ENCODE measurements around the gene LTBP3. TPM values are rescaled to one million over a fixed set of nuclear protein-coding genes. Genes with fewer than 3 reads are reported as not detected.

Gene LTBP3
- total RNA-seq, 2 experiments from 2014 or later, result 11.2 to 13.8 TPM

GRCh38 chr11:65491614-65492386 lies 66.4 kb downstream of the LTBP3 start:
- Histone ChIP-seq H3K36me3 (ENCODE audit: insufficient read depth, low read length) (no peaks in the 10 kb centered on the region), H3K4me1 (ENCODE audit: insufficient read depth, low read length, poor library complexity, severe bottlenecking) (peaks cover 96% of the 10 kb centered on the region), H3K9me2 (ENCODE audit: insufficient read depth, low read length) (no peaks in the 10 kb centered on the region), H4K20me1 (ENCODE audit: insufficient read depth, low read length) (no peaks in the 10 kb centered on the region), H3K27ac (ENCODE audit: low read depth, low read length, poor library complexity, severe bottlenecking) (peak overlapping the region; percentile 81), H3K79me2 (ENCODE audit: insufficient read depth, low read depth, low read length) (peaks cover 20% of the 10 kb centered on the region; the same call in 1 of the 2 replicates), H2AFZ (ENCODE audit: low read length) (peak overlapping the region; percentile 73; the same call in 1 of the 2 replicates), H3K9me3 (ENCODE audit: low read length) (no peaks in the 10 kb centered on the region), H3K4me3 (ENCODE audit: low read depth, low read length, poor library complexity, severe bottlenecking) (peak overlapping the region; percentile 6), H3K4me2 (ENCODE audit: low read length) (peak overlapping the region; percentile 61)
- peak; percentile 64 for DNase-seq (ENCODE audit: low spot score)
- intact Hi-C loops (cut with micrococcal nuclease; ENCODE audit: unreplicated experiment), result no loop called here
- ChIA-PET CTCF (ENCODE audit: unreplicated experiment) (interaction anchor here (3.1 kb wide), 1 partner anchor 13 kb away, joined by 15 read pairs; no protein-coding TSS in a partner anchor), POLR2A (interaction anchor here (0.6 to 11.1 kb wide), 9 partner anchors 8 to 110 kb away, joined by 3 to 199 read pairs (median 6); partner anchors contain the start of genes MALAT1 and NEAT1)
- no TSS peak for BruUV-seq (replicated peaks)
- TF ChIP-seq CTCF (conservative IDR thresholded peaks at IDR 0.05; ENCODE audit: low read length) (no peak), EZH2phosphoT487 (IDR thresholded peaks at IDR 0.05; ENCODE audit: borderline replicate concordance, low read depth, low read length) (no peak)

GRCh38 chr11:65491163-65491465 lies 67.0 kb downstream of the LTBP3 start:
- intact Hi-C loops (cut with micrococcal nuclease; ENCODE audit: unreplicated experiment), result no loop called here
- Histone ChIP-seq H3K27ac (ENCODE audit: low read depth, low read length, poor library complexity, severe bottlenecking) (peak overlapping the region; percentile 81), H3K4me2 (ENCODE audit: low read length) (peak overlapping the region; percentile 61), H3K4me1 (ENCODE audit: insufficient read depth, low read length, poor library complexity, severe bottlenecking) (peaks cover 93% of the 10 kb centered on the region), H4K20me1 (ENCODE audit: insufficient read depth, low read length) (no peaks in the 10 kb centered on the region), H3K36me3 (ENCODE audit: insufficient read depth, low read length) (no peaks in the 10 kb centered on the region), H2AFZ (ENCODE audit: low read length) (peak overlapping the region; percentile 73; the same call in 1 of the 2 replicates), H3K4me3 (ENCODE audit: low read depth, low read length, poor library complexity, severe bottlenecking) (no peak overlapping the region), H3K79me2 (ENCODE audit: insufficient read depth, low read depth, low read length) (peaks cover 14% of the 10 kb centered on the region; the same call in 1 of the 2 replicates), H3K9me2 (ENCODE audit: insufficient read depth, low read length) (no peaks in the 10 kb centered on the region), H3K9me3 (ENCODE audit: low read length) (no peaks in the 10 kb centered on the region)
- ChIA-PET CTCF (ENCODE audit: unreplicated experiment) (interaction anchor here (3.1 kb wide), 1 partner anchor 12 kb away, joined by 15 read pairs; no protein-coding TSS in a partner anchor), POLR2A (interaction anchor here (0.6 to 11.1 kb wide), 7 partner anchors 9 to 71 kb away, joined by 3 to 199 read pairs (median 17); partner anchors contain the start of genes MALAT1 and NEAT1)
- no peak for TF ChIP-seq CTCF (conservative IDR thresholded peaks at IDR 0.05; ENCODE audit: low read length)
- no peak for TF ChIP-seq EZH2phosphoT487 (IDR thresholded peaks at IDR 0.05; ENCODE audit: borderline replicate concordance, low read depth, low read length)
- DNase-seq (ENCODE audit: low spot score), result no peak
- no TSS peak for BruUV-seq (replicated peaks)

Measured in OCI-LY7 (cell line).